H1 (cell line): ENCODE results near the gene CGB3.

Experiments
- CTCF ChIP-seq, 3 experiments: IDR thresholded peaks; 1 replicate in 2 of 3; 2 replicates in 1 of 3; pipeline versions ENCODE4 v1.5.1 to v1.6.1; 2011; ENCODE audit warnings: low read length in 3 of 3, mild to moderate bottlenecking in 3 of 3, inconsistent platforms in 2 of 3, low read depth in 1 of 3, moderate library complexity in 1 of 3; ENCODE audit not compliant: insufficient read depth in 1 of 3; ENCODE audit errors: control extremely low read depth in 1 of 3
- GTF2F1 ChIP-seq: IDR thresholded peaks from 2 replicates; pipeline ENCODE4 v1.6.1; 2012; ENCODE audit warnings: low read depth, low read length, improper control_type of control experiment, borderline replicate concordance
- HDAC2 ChIP-seq, 2 experiments: fragments of 300-600 bp in 1 of 2; sonication (generic) in 1 of 2; IDR thresholded peaks; 2 replicates each; pipeline ENCODE4 v1.6.1; 2011 to 2012; ENCODE audit warnings: low read depth in 2 of 2, low read length in 2 of 2, mild to moderate bottlenecking in 2 of 2, moderate library complexity in 2 of 2, borderline replicate concordance in 1 of 2, inconsistent platforms in 1 of 2
- POLR2A ChIP-seq, 2 experiments: IDR thresholded peaks; 1 replicate in 1 of 2; 2 replicates in 1 of 2; pipeline ENCODE4 v1.6.1; 2011; ENCODE audit warnings: low read depth in 2 of 2, low read length in 2 of 2, mild to moderate bottlenecking in 2 of 2; ENCODE audit errors: control extremely low read depth in 1 of 2
- RAD21 ChIP-seq, 2 experiments: IDR thresholded peaks in 1 of 2; conservative IDR thresholded peaks in 1 of 2; 2 replicates each; pipeline ENCODE4 v1.6.1; 2011; ENCODE audit warnings: low read depth in 2 of 2, low read length in 2 of 2, improper control_type of control experiment in 1 of 2, inconsistent platforms in 1 of 2, mild to moderate bottlenecking in 1 of 2, moderate library complexity in 1 of 2
- SIN3A ChIP-seq, 2 experiments: IDR thresholded peaks in 1 of 2; conservative IDR thresholded peaks in 1 of 2; 2 replicates each; pipeline ENCODE4 v1.6.1; 2011 to 2012; ENCODE audit warnings: low read length in 2 of 2, improper control_type of control experiment in 1 of 2, low read depth in 1 of 2, mild to moderate bottlenecking in 1 of 2
- USF2 ChIP-seq: IDR thresholded peaks from 2 replicates; pipeline ENCODE4 v1.6.1; 2011; ENCODE audit warnings: low read length, improper control_type of control experiment
- TF ChIP-seq, protein P1 (sequence below): IDR thresholded peaks from 2 replicates; pipeline ENCODE4 v1.6.1; 2012; ENCODE audit warnings: low read length, inconsistent platforms

- no peak for TF ChIP-seq GTF2F1
- TF ChIP-seq POLR2A (IDR thresholded peaks at IDR 0.05; ENCODE audit: control extremely low read depth in 1 of 2, low read depth in 2 of 2, low read length in 2 of 2) = no peak
- TF ChIP-seq, protein P1, sequence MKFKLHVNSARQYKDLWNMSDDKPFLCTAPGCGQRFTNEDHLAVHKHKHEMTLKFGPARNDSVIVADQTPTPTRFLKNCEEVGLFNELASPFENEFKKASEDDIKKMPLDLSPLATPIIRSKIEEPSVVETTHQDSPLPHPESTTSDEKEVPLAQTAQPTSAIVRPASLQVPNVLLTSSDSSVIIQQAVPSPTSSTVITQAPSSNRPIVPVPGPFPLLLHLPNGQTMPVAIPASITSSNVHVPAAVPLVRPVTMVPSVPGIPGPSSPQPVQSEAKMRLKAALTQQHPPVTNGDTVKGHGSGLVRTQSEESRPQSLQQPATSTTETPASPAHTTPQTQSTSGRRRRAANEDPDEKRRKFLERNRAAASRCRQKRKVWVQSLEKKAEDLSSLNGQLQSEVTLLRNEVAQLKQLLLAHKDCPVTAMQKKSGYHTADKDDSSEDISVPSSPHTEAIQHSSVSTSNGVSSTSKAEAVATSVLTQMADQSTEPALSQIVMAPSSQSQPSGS = no peak
- TF ChIP-seq USF2 = no peak
- no peak for TF ChIP-seq SIN3A (conservative IDR thresholded peaks at IDR 0.05 in 1 of 2, IDR thresholded peaks at IDR 0.05 in 1 of 2; ENCODE audit: low read depth in 1 of 2, low read length in 2 of 2)
- no peak for TF ChIP-seq HDAC2 (IDR thresholded peaks at IDR 0.05; ENCODE audit: borderline replicate concordance in 1 of 2, low read depth in 2 of 2, low read length in 2 of 2)
- TF ChIP-seq CTCF (IDR thresholded peaks at IDR 0.05; ENCODE audit: control extremely low read depth in 1 of 3, insufficient read depth in 1 of 3, low read depth in 1 of 3, low read length in 3 of 3) = no peak
- TF ChIP-seq RAD21 (IDR thresholded peaks at IDR 0.05 in 1 of 2, conservative IDR thresholded peaks at IDR 0.05 in 1 of 2; ENCODE audit: low read depth in 2 of 2, low read length in 2 of 2) = no peak
Observed at GRCh38 chr19:49010453-49010852, 13.7 kb downstream of the CGB3 start.
